Islet of Langerhans (tissue), 1 donor: Measurements from ENCODE around the gene RTKN2.

Experiments used
- FAIRE-seq: peaks from one replicate; lab custom pipeline; 2011; peaks lifted over from hg19 to GRCh38; lab: Jason Lieb, UNC

Gene RTKN2

DNA sequence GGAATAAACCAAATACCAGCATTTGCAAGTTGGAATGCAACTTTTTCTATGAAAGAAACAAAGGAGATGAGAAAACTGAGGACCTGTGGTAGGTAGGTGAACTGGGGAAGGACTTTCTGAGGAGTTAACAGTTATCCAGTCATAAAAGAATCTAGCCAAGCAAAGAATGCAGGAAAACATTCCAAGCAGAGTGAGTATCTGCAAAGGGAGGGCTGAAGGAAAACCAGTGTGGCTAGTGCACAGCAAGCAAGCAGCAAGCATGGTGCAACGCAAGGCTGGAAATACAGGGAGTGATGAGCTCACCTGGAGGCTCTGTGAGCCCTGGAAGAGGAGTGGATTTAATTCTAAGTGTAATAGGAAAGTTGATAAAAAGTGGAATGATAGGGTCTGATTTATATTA is 44.0 kb downstream of the RTKN2 start:
- no peak for FAIRE-seq

DNA sequence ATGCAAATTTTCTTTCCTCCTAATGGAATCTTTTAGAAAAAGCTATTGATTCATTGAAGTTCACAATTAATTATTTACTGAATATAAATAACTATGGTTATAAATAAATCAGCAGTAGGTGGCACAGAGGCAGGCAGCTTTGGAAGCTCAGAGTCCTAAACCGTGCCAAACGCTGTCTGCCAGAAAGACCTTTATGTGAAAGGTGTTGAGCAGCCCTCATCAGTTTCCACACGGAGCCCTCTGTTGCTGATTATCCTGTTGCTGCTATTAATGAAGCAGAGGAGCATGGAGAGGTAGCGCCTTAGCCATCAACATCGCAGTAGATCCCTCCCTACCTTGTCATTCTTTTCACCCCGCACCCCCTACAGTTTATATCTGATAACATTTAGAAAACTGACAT is 51.0 kb downstream of the RTKN2 start:
- no peak for FAIRE-seq

DNA sequence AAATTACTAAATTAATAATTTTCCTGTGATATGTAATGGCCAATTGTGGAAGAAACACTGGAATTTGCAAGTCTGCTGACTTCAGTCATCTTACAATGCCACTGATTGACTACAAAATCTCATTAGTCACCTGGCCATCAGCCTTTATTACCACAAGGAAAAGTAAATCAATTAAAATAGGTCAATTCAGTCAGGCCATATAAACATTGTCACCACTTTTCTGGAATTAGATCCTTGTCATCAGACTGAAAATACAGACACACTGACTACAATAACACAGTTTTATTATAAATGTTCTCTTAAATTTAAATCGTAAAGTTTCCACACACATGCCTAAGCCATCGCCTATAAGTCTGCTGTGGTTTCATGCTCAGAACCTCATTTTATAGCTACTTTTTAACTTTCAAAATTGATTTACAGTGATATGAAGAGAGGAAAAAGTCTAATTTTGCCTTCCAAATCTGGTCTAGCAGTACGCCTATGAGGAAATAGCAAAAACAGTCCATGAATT is 54.2 kb downstream of the RTKN2 start:
- no peak for FAIRE-seq

DNA sequence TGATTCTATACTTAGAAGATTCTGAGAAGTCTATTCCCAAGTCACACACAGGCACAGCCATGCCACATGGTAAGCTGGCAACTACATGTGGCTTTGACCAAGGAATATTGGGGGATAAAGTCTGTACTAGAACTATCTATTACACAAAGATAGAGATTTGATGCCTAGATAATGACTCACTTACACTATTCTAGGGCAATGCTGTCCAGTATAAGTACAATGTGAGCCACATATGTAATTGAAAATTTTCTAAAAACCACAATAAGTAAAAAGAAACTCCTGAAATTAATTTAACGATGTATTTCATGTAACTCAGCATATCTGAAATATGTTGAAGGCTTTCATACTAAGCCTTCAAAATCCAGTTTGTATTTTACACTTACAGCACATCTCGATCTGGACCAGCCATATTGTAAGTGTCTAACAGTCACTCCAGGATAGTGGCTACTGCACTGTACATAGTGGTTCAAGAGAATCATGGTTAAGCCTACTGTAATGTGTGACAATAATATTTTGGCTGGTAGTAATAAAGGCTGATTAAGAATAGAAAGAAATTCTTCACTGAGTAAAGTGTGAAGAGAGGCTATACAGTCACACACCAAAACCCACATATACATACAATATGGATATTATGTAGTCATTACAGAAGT is 62.8 kb downstream of the RTKN2 start:
- FAIRE-seq = no peak

DNA sequence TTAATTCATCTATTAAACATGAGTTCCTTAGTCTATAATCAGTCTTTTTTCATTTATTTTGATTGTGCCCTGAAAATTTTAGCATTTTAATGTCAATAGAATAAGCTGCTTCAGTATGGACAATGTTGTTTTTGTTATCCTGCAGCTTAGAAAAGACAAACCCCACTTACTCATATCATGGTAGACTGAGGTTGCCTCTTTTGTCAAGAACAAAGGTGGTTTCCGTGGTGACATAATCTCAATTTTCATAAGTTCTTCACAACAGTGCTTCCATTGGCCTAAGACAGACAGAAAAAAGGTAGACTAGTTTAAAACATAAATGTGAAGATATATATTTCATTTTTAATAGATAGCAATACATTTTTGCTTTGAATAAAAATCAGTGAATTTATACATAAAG is 69.1 kb downstream of the RTKN2 start:
- FAIRE-seq = no peak

DNA sequence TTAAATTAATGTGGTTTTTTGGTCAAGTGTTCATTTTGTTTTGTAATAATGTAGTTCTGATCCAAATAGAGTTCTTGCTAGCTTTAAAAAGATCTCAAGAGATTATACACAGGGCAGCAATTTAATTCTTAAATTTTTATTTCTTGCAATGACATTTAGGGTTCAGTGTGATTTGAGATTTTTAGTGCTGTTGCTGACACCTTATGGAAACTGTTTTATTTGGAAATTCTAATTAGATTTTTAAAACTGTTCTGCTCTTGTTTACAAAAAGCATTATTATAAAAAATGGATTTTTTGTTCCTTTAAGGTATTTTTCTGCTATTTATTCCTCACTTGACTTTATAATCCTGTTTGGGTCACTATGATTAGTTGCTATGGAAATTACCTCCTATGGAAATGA is 72.1 kb downstream of the RTKN2 start:
- FAIRE-seq = no peak

GRCh38 chr10:62195675-62195926 is 73.0 kb downstream of the RTKN2 start:
- no peak for FAIRE-seq

GRCh38 chr10:62194924-62195674 is 73.5 kb downstream of the RTKN2 start:
- FAIRE-seq = no peak

DNA sequence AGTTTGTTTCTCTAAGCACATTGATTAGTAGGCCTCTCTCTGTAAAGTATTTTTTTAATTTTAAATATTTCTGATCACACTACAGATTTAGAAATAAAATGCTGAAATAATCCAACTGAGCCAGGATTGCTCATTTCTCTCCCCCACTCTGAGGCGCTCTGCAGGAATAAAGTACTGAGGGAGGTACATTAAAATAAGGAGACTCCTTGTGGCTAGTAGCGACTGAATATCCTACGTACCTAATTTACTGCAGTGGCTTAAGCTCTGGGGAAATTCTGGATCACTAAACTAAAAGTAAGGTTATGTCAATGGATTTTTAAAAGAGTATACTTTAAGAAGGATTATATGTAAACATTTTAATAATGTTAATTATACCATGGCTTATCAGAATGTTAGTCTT is 75.2 kb downstream of the RTKN2 start:
- FAIRE-seq = no peak

DNA sequence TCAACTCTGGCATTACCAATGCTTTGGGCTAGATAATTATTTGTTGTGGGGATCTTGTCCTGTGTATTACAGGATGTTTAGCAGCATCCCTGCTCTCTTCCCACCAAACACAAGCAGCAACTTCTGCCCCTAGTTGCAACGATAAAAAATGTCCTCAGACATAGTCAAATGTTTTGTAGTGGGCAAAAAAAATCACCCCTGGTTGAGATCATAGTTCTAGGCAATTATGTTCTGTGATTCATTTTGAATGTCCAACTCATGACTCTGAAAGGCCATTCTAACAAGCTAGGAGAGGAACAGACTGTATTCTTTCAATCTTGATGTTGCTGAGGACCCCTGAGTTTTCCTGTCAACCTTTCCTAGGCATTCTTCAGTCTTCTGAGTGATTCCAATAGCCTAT is 79.5 kb downstream of the RTKN2 start:
- FAIRE-seq = no peak

DNA sequence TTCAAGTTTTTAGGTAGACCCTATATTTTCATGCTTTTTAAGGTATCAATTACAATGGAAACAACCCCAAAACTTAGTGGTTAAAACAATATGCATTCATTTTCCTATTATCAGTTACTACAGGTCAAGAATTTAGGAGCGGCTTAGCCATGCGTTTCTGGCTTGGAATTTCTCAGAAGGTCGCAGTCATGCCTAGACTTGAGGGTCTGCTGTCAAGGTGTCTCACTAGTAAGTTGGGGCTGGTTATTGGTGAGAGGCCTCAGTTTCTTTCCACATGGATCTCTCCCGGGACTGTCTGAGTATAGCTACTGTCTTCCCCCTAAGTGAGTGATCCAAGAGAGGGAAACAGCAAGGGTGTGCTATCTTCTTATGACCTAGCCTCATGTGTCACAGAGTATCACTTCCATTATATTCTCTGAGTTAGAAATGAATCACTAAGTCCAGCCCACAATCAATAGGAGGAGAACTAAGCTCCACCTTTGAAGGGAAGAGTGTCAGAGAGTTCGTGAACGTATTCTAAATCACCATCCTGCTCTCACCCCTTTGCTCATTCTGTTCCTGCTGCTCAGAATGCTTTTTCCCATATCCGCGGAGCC is 80.5 kb downstream of the RTKN2 start:
- no peak for FAIRE-seq

- no peak for FAIRE-seq
Measured at GRCh38 chr10:62186999-62187675, 81.5 kb downstream of the RTKN2 start.

DNA sequence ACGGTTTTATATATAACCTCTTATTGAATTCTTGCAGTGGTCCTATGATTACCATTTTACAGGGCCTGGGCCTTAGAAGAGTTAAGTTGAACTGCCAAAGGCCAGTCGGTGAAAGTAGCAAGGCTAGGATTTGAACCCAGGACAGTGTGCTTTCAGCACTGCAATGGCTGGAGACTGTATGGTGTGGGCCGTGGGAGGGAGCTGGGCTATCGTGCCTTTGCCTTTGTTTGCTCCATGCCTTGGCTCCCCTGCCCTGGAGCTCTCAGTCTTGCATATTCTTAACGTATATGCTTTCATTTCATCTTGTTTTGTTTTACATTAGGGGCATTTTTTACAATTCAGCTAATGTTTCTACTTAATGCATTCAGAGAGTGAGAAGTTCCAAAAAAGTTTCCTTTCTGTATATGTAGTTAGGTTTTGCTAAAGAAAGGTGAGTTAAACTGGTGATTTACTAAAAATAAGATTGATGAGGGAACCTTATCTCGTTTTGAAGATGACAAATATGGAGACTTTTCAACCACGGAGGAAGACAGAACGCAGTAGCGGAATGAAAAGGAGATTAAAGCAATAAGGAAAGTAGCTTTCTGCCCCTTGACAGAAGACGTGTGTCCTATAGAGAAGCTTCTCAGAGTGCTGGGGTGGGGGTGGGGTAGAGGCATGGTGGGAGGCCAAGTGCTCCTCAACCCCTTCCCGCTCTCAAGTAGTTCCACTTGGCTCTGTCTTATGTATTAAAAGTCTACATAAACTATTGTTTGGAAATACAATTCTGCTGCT is 82.5 kb downstream of the RTKN2 start:
- no peak for FAIRE-seq

GRCh38 chr10:62183857-62184795 is 84.5 kb downstream of the RTKN2 start:
- FAIRE-seq = peak; percentile 49

GRCh38 chr10:62183442-62183841 is 85.2 kb downstream of the RTKN2 start:
- no peak for FAIRE-seq

- no peak for FAIRE-seq
Measured at GRCh38 chr10:62182595-62182994, 86.0 kb downstream of the RTKN2 start.

DNA sequence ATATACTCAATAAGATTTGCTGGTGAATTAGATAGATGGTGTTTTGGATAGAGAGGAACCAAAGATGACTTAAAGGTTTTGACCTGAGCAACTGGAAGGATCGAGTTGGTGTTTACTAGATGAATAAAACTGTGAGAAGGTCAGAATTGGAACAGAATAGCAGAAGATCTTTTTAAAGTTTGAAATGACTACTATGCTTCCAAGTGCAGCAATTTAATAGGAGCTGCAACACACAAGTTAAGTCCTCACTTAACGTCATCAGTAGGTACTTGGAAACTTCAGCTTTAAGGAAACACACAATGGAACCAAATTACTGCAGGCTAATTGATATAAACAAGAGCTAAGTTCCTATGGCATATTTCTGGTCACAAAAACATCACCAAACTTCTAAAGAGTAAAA is 86.5 kb downstream of the RTKN2 start:
- FAIRE-seq = no peak

GRCh38 chr10:62180677-62181076 is 88.0 kb downstream of the RTKN2 start:
- no peak for FAIRE-seq

DNA sequence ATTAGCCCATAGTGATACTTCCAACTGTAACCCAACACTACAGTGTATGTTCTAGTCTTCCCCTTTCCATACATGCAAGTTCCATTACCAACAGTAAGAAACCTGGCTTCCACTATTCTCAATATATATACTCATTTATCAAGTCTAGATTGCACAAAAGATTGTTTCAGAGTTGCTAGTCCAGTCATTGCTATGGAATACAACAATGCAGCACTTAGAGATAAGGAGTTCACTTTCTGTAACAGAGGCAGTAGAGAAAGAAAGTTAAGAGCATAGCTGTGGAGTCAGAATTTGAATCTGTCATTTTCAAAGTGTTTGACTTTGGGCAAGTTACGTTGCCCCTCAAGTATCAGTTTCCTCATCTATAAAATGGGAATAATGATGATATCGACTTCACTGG is 90.1 kb downstream of the RTKN2 start:
- FAIRE-seq = no peak

DNA sequence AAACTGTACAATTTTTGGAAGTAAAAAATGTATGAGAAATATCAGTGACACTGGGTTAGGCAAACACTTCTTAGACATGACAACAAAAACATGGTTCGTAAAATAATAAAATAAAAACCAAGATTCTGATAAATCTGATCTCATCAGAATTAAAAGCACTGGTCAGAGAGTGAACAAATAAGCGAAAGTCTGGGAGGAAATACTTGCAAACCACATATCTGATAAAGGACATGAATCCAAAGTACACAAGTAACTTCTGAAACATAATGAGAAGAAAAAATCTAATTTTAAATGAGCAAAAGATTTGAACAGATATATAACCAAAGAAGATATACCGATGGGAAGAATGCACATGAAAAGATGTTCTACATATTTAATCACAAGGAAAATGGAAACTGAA is 91.5 kb downstream of the RTKN2 start:
- FAIRE-seq = no peak

GRCh38 chr10:62175251-62175650 is 93.4 kb downstream of the RTKN2 start:
- FAIRE-seq = no peak
